Adipocyte (in vitro differentiated cells): ENCODE measurements around the gene AGPAT3.
"Not testable (repeated sequence)": the region's sequence is repeated elsewhere in the genome, so short reads cannot be mapped to it uniquely, and the experiment has no call there.

Experiments
- DNase-seq: peaks from one replicate; pipeline ENCODE4 v3.0.0-alpha.2; 2015; ENCODE audit warnings: low read depth
- H3K27me3 ChIP-seq: replicated peaks from 2 replicates; pipeline ENCODE4 v1.7.0; 2013; ENCODE audit warnings: mild to moderate bottlenecking, low read length, moderate library complexity; ENCODE audit not compliant: control insufficient read depth, insufficient read depth
- H3K36me3 ChIP-seq: 2 replicates; pipeline ENCODE4 v1.7.0; 2013; ENCODE audit warnings: low read length, mild to moderate bottlenecking, moderate library complexity; ENCODE audit not compliant: control insufficient read depth, insufficient read depth, severe bottlenecking
- H3K4me1 ChIP-seq: 2 replicates; pipeline ENCODE4 v1.7.0; 2013; ENCODE audit warnings: mild to moderate bottlenecking, low read length, moderate library complexity; ENCODE audit not compliant: control insufficient read depth, insufficient read depth
- H3K4me3 ChIP-seq: 2 replicates; pipeline ENCODE4 v1.7.0; 2013; ENCODE audit warnings: mild to moderate bottlenecking, low read length, moderate library complexity
- H3K9ac ChIP-seq: 2 replicates; pipeline ENCODE4 v1.7.0; 2013; ENCODE audit warnings: mild to moderate bottlenecking, low read length, moderate library complexity
- H3K9me3 ChIP-seq: 2 replicates; pipeline ENCODE4 v1.7.0; 2013; ENCODE audit warnings: mild to moderate bottlenecking, low read length, moderate library complexity; ENCODE audit not compliant: control insufficient read depth

Gene AGPAT3

DNA sequence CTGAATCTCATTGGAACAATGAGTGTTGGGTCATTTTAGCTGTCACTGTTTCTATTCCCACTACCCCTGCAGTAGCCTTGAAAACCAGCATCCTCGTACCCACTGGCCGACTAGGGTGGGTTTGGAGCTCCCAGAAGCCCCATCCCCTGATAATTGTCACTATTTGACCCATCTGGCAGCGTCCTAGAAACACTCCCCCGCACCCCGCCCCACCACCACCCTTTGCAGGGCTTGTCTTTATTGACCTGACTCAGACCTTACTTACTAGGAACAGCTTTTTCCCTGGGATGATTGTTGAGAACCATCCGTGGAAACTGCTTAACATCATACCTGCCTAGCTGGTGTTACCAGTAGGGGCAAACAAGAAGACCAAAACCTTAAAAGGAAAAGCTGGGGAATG, 28.4 kb upstream of the AGPAT3 start:
- Histone ChIP-seq H3K4me1 (no peaks in the 10 kb centered on the region), H3K4me3 (no peak overlapping the region), H3K9me3 (peaks cover 7% of the 10 kb centered on the region), H3K36me3 (no peaks in the 10 kb centered on the region), H3K9ac (no peak overlapping the region), H3K27me3 (peaks cover 19% of the 10 kb centered on the region)
- no peak for DNase-seq

- Histone ChIP-seq H3K9ac (no peak overlapping the region), H3K27me3 (peaks cover 19% of the 10 kb centered on the region), H3K9me3 (no peaks in the 10 kb centered on the region), H3K4me3 (no peak overlapping the region), H3K36me3 (no peaks in the 10 kb centered on the region), H3K4me1 (no peaks in the 10 kb centered on the region)
- no peak for DNase-seq
Observed at GRCh38 chr21:43840259-43840658, 24.8 kb upstream of the AGPAT3 start.

GRCh38 chr21:43842742-43843141, 22.3 kb upstream of the AGPAT3 start:
- no peak for DNase-seq
- Histone ChIP-seq H3K4me1 (no peaks in the 10 kb centered on the region), H3K9ac (no peak overlapping the region), H3K9me3 (no peaks in the 10 kb centered on the region), H3K27me3 (peaks cover 4% of the 10 kb centered on the region), H3K36me3 (no peaks in the 10 kb centered on the region), H3K4me3 (no peak overlapping the region)

DNA sequence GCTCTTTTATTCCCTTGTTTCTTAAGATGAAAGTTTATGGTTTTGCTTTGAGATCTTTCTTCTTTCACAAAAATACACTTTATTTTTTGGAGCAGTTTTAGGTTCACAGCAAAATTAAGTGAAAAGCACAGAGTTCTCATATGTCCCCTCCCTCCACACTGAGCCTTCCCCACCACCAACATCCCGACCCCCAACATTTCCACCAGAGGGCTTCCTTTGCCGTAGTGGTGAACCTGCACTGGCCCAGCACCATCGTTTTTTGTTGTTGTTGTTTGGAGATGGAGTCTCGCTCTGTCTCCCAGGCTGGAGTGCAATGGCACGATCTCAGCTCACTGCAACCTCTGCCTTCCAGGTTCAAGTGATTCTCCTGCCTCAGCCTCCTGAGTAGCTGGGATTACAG, 20.1 kb upstream of the AGPAT3 start:
- not testable (repeated sequence) for DNase-seq, H3K9me3 ChIP-seq, H3K4me1 ChIP-seq, H3K36me3 ChIP-seq, H3K4me3 ChIP-seq, H3K9ac ChIP-seq
- peaks cover 16% of the 10 kb centered on the region for H3K27me3 ChIP-seq

DNA sequence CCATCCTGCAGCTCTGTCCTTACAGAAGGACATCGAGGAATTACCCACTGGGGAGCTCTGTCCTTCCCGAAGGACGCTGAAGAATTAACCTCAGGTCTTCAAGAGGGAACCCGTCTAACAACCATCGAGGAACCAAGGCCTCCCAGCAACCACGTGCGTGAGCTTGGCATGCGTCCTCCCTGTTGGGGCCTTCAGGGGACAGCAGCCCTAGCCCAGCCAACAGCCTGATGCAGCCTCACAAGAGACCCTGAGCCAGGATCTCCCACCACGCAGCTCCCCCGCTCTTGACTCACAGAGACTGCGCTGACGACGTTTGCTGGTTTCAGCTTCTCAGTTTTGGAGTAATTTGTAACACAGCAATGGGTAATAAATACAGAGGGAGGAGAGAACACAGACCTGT, 19.6 kb upstream of the AGPAT3 start:
- Histone ChIP-seq H3K4me3 (no peak overlapping the region), H3K27me3 (peaks cover 17% of the 10 kb centered on the region), H3K4me1 (no peaks in the 10 kb centered on the region), H3K9ac (no peak overlapping the region), H3K36me3 (no peaks in the 10 kb centered on the region), H3K9me3 (peaks cover 4% of the 10 kb centered on the region)
- DNase-seq: no peak

- DNase-seq: no peak
- Histone ChIP-seq H3K9me3 (peaks cover 10% of the 10 kb centered on the region), H3K4me1 (no peaks in the 10 kb centered on the region), H3K9ac (no peak overlapping the region), H3K4me3 (no peak overlapping the region), H3K27me3 (peaks cover 23% of the 10 kb centered on the region), H3K36me3 (no peaks in the 10 kb centered on the region)
Observed at GRCh38 chr21:43846430-43846829, 18.6 kb upstream of the AGPAT3 start.

GRCh38 chr21:43847301-43847700, 17.7 kb upstream of the AGPAT3 start:
- Histone ChIP-seq H3K4me1 (no peaks in the 10 kb centered on the region), H3K9me3 (peaks cover 10% of the 10 kb centered on the region), H3K4me3 (no peak overlapping the region), H3K9ac (no peak overlapping the region), H3K27me3 (peaks cover 31% of the 10 kb centered on the region), H3K36me3 (no peaks in the 10 kb centered on the region)
- no peak for DNase-seq

- H3K27me3 ChIP-seq: peaks cover 37% of the 10 kb centered on the region
- DNase-seq: no peak
- no peaks in the 10 kb centered on the region for H3K4me1 ChIP-seq
- H3K9me3 ChIP-seq: peaks cover 10% of the 10 kb centered on the region
- H3K4me3 ChIP-seq: no peak overlapping the region
- no peaks in the 10 kb centered on the region for H3K36me3 ChIP-seq
- no peak overlapping the region for H3K9ac ChIP-seq
Observed at GRCh38 chr21:43848771-43849170, 16.3 kb upstream of the AGPAT3 start.

DNA sequence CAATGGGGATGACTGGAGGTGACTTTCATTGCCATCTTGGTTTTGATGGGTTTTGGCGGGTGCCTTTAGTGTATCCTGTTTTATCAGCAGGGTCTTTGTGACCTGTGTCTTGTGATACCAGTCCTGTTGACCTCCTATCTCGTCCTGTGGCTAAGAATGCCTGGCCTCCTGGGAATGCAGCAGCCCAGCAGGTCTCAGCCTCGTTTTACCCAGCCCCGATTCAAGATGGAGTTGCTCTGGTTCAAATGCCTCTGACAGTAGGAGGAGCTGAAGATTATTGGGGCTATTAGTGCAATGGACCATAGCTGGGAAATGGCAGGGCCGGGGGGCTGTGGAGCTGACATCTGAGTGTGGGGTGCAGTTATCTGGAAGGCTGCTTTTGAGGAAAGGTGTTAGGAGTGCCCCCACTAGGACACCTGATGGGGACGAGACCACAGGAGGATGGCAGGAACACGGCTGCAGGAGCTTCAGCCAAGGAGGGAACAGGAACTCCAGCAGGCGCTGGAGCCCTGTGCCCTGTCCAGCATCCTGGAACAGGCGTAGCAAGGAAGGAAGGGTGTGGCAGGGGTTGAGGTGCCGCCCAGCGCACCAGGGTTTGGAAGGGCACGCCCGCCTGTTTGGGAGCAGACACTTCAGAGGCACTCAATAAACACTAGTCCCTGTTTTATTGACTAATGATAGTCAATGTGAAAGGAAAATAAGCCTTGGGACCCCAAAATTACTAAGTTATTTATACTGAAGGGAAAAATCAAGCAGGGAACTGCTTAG, 15.3 kb upstream of the AGPAT3 start:
- peaks cover 47% of the 10 kb centered on the region for H3K27me3 ChIP-seq
- no peak overlapping the region for H3K4me3 ChIP-seq
- H3K9me3 ChIP-seq: peaks cover 10% of the 10 kb centered on the region
- no peak for DNase-seq
- H3K4me1 ChIP-seq: no peaks in the 10 kb centered on the region
- H3K9ac ChIP-seq: no peak overlapping the region
- no peaks in the 10 kb centered on the region for H3K36me3 ChIP-seq

- Histone ChIP-seq H3K9me3 (peaks cover 10% of the 10 kb centered on the region), H3K4me3 (no peak overlapping the region), H3K4me1 (no peaks in the 10 kb centered on the region), H3K27me3 (peaks cover 54% of the 10 kb centered on the region), H3K36me3 (no peaks in the 10 kb centered on the region), H3K9ac (no peak overlapping the region)
- DNase-seq: no peak
Observed at GRCh38 chr21:43850728-43851295, 14.2 kb upstream of the AGPAT3 start.

DNA sequence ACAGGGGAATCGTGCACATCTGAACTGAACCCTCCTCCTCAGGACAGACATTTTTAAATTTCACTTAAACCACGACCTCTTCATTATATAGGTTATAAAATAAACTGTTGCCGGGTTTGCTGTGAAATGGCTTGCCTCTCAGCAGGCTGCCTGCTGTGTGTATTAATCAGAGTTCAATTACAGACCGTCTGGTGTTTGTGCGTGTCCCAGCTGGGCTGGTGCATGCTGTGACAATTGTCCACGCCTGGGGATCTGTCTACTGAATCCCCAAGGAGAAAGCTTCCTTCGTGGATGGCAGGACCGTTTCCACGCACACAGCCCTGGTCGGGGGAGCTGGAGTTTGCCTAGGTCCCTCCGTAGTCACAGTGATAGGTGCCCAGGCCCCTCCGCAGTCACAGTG, 13.4 kb upstream of the AGPAT3 start:
- Histone ChIP-seq H3K4me3 (no peak overlapping the region), H3K27me3 (peaks cover 56% of the 10 kb centered on the region), H3K9me3 (peaks cover 10% of the 10 kb centered on the region), H3K4me1 (no peaks in the 10 kb centered on the region), H3K36me3 (no peaks in the 10 kb centered on the region), H3K9ac (no peak overlapping the region)
- no peak for DNase-seq
